Spleen (tissue), 7 donors: Measurements from ENCODE around the gene PITHD1.

ENCODE experiments used
- POLR2A ChIP-seq, 3 donors: fragments of 450-650 bp; IDR thresholded peaks; one replicate each; pipeline ENCODE4 v1.5.1; 2017; ENCODE audit warnings: antibody characterized with exemption in 3 of 3, mild to moderate bottlenecking in 1 of 3
- POLR2AphosphoS5 ChIP-seq, 3 donors: sonication (generic); formaldehyde crosslinking; IDR thresholded peaks; one replicate each; pipeline ENCODE4 v1.5.1; 2017; ENCODE audit warnings: antibody characterized with exemption in 3 of 3
- TF ChIP-seq, protein P1 (sequence below), 11 experiments: fragments of 200-600 bp in 7 of 11; fragments of 450-650 bp in 4 of 11; sonication (generic) in 4 of 11; IDR thresholded peaks in 8 of 11; conservative IDR thresholded peaks in 3 of 11; 1 replicate in 7 of 11; 2 replicates in 4 of 11; pipeline versions ENCODE4 v1.4.0 to v1.8.0; 2016 to 2021; ENCODE audit warnings: antibody characterized with exemption in 11 of 11, inconsistent platforms in 4 of 11, mild to moderate bottlenecking in 1 of 11
- donor health status: DM: no; HTN: no; CAD: no; lungs with moderate emphysema.
- donor health status: DM: no; HTN: no; CAD: no.
- donor health status: DM: no; HTN: no; CAD: no.

DNA sequence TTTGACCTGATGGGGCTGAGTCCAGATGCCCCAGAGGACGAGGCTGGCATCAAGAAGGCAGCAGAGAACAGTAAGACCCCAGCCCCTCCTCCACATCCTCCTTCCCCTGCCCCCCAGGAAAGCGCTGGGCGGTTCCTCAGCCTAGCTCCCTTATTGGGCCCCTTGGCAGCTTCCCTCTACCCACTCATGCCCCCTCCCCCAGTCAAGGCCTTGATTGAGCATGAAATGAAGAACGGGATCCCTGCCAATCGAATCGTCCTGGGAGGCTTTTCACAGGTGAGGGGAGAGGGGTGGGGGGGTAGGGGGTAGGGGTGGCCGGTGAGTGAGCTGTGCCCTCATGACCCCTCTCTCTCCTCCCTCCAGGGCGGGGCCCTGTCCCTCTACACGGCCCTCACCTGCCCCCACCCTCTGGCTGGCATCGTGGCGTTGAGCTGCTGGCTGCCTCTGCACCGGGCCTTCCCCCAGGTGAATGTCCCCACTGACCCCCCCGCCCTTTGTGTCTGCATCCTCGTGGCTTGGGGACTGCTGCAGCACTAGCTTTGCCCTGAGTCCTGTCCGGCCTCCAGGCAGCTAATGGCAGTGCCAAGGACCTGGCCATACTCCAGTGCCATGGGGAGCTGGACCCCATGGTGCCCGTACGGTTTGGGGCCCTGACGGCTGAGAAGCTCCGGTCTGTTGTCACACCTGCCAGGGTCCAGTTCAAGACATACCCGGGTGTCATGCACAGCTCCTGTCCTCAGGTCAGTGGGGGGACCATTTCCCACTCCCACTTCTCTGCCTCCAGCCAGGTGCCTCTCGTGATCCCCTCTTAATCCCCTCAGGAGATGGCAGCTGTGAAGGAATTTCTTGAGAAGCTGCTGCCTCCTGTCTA lies 15.9 kb downstream of the PITHD1 start:
- TF ChIP-seq, protein P1, sequence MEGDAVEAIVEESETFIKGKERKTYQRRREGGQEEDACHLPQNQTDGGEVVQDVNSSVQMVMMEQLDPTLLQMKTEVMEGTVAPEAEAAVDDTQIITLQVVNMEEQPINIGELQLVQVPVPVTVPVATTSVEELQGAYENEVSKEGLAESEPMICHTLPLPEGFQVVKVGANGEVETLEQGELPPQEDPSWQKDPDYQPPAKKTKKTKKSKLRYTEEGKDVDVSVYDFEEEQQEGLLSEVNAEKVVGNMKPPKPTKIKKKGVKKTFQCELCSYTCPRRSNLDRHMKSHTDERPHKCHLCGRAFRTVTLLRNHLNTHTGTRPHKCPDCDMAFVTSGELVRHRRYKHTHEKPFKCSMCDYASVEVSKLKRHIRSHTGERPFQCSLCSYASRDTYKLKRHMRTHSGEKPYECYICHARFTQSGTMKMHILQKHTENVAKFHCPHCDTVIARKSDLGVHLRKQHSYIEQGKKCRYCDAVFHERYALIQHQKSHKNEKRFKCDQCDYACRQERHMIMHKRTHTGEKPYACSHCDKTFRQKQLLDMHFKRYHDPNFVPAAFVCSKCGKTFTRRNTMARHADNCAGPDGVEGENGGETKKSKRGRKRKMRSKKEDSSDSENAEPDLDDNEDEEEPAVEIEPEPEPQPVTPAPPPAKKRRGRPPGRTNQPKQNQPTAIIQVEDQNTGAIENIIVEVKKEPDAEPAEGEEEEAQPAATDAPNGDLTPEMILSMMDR (IDR thresholded peaks at IDR 0.05 in 8 of 11, conservative IDR thresholded peaks at IDR 0.05 in 3 of 11), result no peak
- TF ChIP-seq POLR2A (IDR thresholded peaks at IDR 0.05) (no peak), POLR2AphosphoS5 (IDR thresholded peaks at IDR 0.05) (peak in 2 of 3 donors; percentile 25 to 27)
